ENCODE measurements around the gene GPHN.

Gene GPHN

GRCh38 chr14:67045440-67045839, 537.5 kb downstream of the GPHN start:
- no peak for TF ChIP-seq CTCF (IDR thresholded peaks at IDR 0.05)

GRCh38 chr14:67050896-67051295, 542.9 kb downstream of the GPHN start:
- TF ChIP-seq CTCF (IDR thresholded peaks at IDR 0.05) = no peak

GRCh38 chr14:67056684-67057083, 548.7 kb downstream of the GPHN start:
- no peak for TF ChIP-seq CTCF (IDR thresholded peaks at IDR 0.05)

- no peak for TF ChIP-seq CTCF (IDR thresholded peaks at IDR 0.05)
Observed at GRCh38 chr14:67059596-67059995, 551.6 kb downstream of the GPHN start.

- no peak for TF ChIP-seq CTCF (IDR thresholded peaks at IDR 0.05)
Observed at GRCh38 chr14:67060546-67060945, 552.6 kb downstream of the GPHN start.

- no peak for TF ChIP-seq CTCF (IDR thresholded peaks at IDR 0.05)
Observed at GRCh38 chr14:67068251-67068650, 560.3 kb downstream of the GPHN start.

- TF ChIP-seq CTCF (IDR thresholded peaks at IDR 0.05) = no peak
Observed at GRCh38 chr14:67071506-67071905, 563.6 kb downstream of the GPHN start.

- TF ChIP-seq CTCF (IDR thresholded peaks at IDR 0.05) = no peak
Observed at GRCh38 chr14:67077921-67078320, 570.0 kb downstream of the GPHN start.
